Astrocyte of the spinal cord (primary cell): ENCODE results near the gene ALDH2.

Experiments
- DNase-seq: peaks from one replicate; pipeline ENCODE4 v3.0.0; 2011; ENCODE audit warnings: low read depth, low spot score
- H3K4me3 ChIP-seq: 2 replicates; pipeline ENCODE4 v1.5.1; 2011; ENCODE audit warnings: low read depth, mild to moderate bottlenecking, low read length, moderate library complexity
- CTCF ChIP-seq: IDR thresholded peaks from 2 replicates; pipeline ENCODE4 v1.5.1; 2012; ENCODE audit warnings: low read depth, mild to moderate bottlenecking, low read length, inconsistent platforms
- in situ Hi-C: cut with HindIII; loops from 2 replicates; pipeline ENCODE4 v1.10.0; 2017; ENCODE audit warnings: low sequenced_read_pairs

The ALDH2 gene

GRCh38 chr12:111792856-111793235, 26.1 kb downstream of the ALDH2 start:
- in situ Hi-C loops: no loop called here
- no peak for TF ChIP-seq CTCF
- DNase-seq: no peak
- no peak overlapping the region for H3K4me3 ChIP-seq

- no peak overlapping the region for H3K4me3 ChIP-seq
- no peak for DNase-seq
- in situ Hi-C loops: no loop called here
- TF ChIP-seq CTCF: no peak
Observed at GRCh38 chr12:111798182-111798581, 31.4 kb downstream of the ALDH2 start.

GRCh38 chr12:111799758-111800157, 33.0 kb downstream of the ALDH2 start:
- in situ Hi-C loops: no loop called here
- TF ChIP-seq CTCF: no peak
- no peak for DNase-seq
- H3K4me3 ChIP-seq: no peak overlapping the region

GRCh38 chr12:111803038-111803626, 36.4 kb downstream of the ALDH2 start:
- no peak for DNase-seq
- no peak overlapping the region for H3K4me3 ChIP-seq
- in situ Hi-C loops: no loop called here
- TF ChIP-seq CTCF: no peak

GRCh38 chr12:111803851-111804250, 37.1 kb downstream of the ALDH2 start:
- no peak for DNase-seq
- no peak overlapping the region for H3K4me3 ChIP-seq
- no peak for TF ChIP-seq CTCF
- in situ Hi-C loops: no loop called here

GRCh38 chr12:111806304-111806703, 39.6 kb downstream of the ALDH2 start:
- no peak for DNase-seq
- no peak overlapping the region for H3K4me3 ChIP-seq
- in situ Hi-C loops: no loop called here
- TF ChIP-seq CTCF: no peak

- TF ChIP-seq CTCF: no peak
- no peak overlapping the region for H3K4me3 ChIP-seq
- in situ Hi-C loops: no loop called here
- no peak for DNase-seq
Observed at GRCh38 chr12:111807232-111807631, 40.5 kb downstream of the ALDH2 start.
